Eye (tissue), 1 donor: ENCODE data around the gene KHK.

ENCODE experiments used
- DNase-seq: peaks from one replicate; pipeline ENCODE4 v3.0.0-alpha.2; 2015

KHK gene

GRCh38 chr2:27131429-27131828, 44.9 kb downstream of the KHK start:
- DNase-seq = no peak

DNA sequence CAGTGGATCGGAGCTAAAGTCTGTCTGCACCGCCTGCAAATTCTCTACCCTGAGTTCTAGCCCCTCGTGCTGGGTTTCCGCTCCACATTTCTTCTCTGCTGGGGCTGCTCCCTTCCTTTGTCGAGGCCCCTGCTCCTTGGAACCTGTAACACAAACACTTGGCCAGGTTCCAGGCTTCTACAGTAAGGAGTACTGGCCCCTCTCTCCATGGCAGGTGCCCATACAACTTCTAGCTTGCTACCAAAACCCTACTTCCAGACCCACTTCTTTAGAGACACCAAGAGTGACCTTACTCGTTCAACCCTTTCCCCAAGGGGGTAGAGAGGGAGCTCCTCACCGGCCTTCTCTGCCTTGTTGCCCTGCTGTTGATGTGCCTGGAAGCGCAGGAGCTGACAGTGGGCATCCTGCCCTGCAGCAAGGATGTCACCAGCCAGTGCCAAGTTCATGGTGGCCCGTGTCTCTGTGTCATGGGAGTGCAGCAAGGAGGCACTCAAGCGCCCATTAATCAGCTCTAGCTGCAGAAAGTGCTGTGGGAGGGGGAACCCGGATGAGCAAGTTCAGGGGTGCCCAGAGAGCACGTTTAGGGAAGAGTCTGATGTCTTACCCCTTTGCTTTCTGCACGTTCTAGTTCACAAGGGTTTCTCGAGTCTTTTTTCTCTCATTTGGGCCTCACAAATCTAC, 46.8 kb downstream of the KHK start:
- no peak for DNase-seq

DNA sequence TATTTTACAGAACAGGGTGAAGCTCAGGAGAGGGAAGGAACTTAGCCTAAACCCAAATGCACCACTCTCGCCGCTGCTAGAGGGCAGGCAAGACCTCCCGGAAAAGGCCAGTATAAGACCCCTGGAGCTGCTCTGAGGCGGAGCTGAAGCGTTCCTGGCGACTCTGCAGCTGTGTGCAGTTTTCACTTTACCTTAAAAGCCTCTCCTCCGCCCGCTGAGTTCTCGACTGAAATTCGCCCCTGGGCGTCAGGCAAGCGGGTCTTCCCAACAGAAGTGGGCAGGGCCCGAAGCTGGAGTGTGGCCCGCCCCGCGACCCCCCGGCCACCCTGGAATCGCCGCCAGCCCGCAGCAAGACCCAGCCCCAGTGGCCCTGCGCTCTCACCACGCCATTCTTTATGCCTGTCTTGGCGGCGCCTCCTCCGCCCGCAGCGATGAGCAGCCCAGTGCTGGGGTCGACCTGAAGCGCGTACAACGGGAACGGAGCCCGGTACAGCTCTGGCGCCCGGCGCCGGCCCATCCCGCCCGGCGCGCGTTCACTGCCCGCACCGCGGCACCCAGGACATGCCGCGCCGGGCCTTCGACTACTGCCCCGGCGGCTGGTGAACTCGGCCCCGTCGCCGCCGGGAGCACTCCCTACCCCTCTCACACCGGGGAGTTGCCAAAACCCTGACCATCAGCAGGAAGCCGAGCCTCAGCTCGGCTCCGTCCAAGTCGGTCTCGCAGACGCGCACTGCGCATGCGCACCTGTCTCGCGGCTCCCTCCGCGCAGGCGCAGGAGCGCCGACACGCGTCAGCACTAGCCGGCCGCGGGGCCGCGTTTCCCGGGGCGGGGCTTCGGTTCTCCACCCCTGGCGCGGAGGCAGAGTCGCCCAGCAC, 47.6 kb downstream of the KHK start, which contains the start of gene PREB:
Gene PREB (minus strand): TSS at position 732 of the 876 bp plus-strand sequence. CDS start 215 bp downstream, at position 517.
- peak; percentile 99 for DNase-seq

- no peak for DNase-seq
These were observed 48.4 kb downstream of the KHK start for GRCh38 chr2:27134781-27135477.

GRCh38 chr2:27135478-27135955, 48.9 kb downstream of the KHK start:
- no peak for DNase-seq

DNA sequence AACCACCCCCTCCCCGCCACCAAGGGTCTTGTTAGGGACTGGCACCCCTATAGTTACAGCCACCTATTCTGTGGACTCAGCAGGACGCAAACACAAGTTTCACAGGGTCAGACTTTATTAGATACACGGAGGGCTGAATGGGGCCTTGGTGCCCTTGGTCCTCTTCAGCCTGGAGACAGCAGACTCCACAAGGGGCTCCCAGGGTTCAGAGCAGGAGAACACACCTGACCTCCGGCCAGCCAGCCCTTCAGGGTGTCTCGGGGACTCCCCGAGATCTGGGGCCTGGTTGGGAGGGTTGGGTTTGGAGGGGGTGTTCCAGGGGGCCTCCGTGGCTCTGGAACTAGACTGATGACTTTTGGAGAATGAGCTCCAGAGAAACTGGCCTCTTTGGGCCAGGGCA, 50.2 kb downstream of the KHK start:
- no peak for DNase-seq

- no peak for DNase-seq
These were observed 50.9 kb downstream of the KHK start for GRCh38 chr2:27137322-27137935.

DNA sequence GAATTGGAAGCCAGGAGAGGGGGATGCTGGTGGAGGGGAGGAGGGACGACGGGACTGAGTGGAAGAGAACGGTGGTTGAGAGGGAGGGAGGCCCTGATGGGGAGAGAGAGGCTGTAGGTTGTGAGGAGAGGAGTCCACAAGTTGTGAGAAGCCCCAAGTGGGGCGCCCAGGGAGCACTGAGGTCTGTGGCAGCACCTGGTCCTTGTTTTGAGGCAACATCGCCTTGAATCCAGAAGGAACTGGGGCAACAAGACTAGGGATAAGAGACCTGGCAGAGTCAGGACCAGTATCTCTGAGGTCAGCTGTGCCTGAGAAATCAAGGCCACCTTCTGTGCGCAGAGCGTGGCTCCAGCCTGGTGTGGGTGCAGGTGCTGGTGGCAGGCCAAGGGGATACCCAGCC, 51.5 kb downstream of the KHK start:
- DNase-seq = no peak

GRCh38 chr2:27139310-27139709, 52.7 kb downstream of the KHK start, which contains the start of gene PRR30:
Gene PRR30 (minus strand): TSS chr2:27139410. CDS start chr2:27138329, 1,081 bp downstream.
- DNase-seq = no peak

DNA sequence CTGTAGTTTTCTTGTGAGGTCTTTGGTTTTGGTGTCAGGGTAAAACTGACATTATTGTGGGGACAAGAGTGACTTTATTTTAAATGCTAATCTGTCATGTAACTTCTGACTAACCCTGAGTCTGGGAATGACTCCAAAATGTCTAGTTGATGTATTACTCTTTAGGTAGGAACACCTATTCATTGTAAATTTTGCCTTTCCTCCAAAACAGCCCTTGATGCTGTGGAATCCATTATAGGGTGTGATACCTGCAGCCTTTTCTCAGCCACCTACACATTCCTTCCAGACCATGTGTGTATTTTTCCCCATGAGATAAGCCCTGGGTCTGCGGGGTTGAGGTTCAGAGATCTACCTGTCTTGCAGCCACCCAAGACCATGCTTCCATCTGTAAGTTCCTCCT, 56.7 kb downstream of the KHK start:
- no peak for DNase-seq

DNA sequence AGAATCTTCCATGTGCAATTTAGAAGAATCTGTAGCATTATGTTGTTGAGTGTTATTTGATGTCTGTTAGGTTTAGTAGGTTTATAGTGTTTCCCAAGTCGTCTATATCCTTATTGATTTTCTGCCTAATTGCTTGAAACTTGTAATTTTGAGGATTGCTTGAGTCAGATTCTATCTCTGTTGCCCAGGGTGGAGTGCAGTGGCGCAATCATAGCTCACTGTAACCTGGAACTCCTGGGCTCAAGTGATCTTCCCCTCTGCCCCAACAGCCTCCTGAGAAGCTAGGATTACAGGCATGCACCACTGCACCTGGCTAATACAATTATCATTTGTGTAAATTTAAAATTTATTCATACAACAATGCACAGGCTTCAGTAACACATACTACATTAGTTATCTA, 59.1 kb downstream of the KHK start:
- no peak for DNase-seq

- no peak for DNase-seq
These were observed 61.4 kb downstream of the KHK start for GRCh38 chr2:27147935-27148334.

DNA sequence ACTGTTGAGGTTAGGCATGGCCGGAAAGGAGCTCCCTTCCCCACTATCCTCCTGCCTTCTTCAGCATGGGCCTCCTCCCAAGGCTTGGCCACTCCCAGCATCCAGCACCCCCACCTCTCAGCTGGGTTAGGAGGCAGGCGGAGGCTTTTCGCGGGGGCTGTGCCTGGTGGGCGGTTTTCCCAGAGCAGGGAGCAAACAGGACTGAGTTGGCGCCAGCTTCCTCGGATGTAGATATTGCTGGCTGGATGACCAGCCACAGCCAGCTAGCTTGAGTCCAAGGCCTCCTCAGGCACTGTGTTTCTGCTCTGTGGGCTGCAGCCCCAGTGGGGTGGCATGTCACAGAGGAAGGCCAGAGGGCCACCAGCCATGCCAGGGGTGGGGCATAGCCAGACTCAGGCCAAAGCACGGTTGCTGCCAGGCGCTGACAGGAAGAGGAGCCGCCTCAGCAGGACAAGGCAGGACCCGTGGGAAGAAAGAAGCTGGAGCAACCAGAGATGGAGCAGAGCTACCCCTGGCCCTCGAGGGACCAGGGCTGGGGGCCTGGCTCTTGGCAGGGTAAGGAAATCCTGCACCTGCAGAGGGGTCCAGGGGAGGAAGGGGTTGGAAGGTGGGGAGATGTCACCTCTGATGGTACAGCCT, 62.3 kb downstream of the KHK start, which contains the start of gene TCF23:
Gene TCF23 (plus strand): TSS at position 204 of the 639 bp plus-strand sequence. CDS start 130 bp downstream, at position 334.
- no peak for DNase-seq

DNA sequence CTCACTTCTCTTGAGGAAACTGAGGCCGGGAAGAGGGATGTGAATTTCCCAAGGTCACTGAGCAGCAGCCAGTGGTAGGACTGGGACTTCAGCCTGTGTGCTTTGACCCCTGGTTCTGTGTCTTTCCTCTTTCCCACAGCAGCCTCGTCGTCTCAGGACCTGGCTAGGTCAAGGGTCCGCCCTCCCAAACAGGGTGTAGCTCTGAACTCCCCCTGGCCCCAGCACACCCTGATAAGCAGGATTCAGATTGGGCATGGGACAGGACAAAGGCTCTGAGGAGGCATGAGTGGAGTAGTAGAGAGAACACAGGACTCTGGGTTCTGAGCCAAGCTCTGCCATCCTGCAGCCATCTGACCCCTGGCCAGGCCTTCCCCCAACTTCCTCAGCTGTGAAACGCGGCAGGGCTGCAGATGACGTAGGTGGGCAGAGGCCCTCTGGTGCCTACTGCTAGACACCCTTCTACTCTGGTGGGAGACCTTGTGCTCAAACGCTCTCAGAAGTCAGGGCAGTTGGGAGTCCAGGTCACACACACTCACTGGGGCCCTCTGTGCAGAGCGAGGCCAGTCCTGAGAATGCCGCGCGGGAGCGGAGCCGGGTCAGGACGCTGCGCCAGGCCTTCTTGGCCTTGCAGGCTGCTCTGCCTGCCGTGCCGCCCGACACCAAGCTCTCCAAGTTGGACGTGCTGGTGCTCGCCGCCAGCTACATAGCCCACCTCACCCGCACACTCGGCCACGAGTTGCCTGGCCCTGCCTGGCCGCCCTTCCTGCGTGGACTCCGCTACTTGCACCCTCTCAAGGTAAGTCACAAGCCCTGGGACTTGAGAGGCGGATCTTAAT, 63.2 kb downstream of the KHK start:
- no peak for DNase-seq
